Endodermal cell (in vitro differentiated cells): Measurements from ENCODE around the gene SLC25A39. TPM values are rescaled to one million over a fixed set of nuclear protein-coding genes. Genes with fewer than 3 reads are reported as not detected.

Experiments
- DNase-seq: peaks from one replicate; pipeline ENCODE4 v3.0.0-alpha.2; 2017
- H3K27ac ChIP-seq: 2 replicates; pipeline ENCODE4 v1.5.1; 2013; ENCODE audit warnings: mild to moderate bottlenecking, low read depth, low read length, moderate library complexity
- H3K27me3 ChIP-seq: 2 replicates; pipeline ENCODE4 v1.6.1; 2013; ENCODE audit warnings: mild to moderate bottlenecking, low read length, moderate library complexity; ENCODE audit not compliant: insufficient read depth, control insufficient read depth, poor library complexity, severe bottlenecking
- H3K36me3 ChIP-seq: 2 replicates; pipeline ENCODE4 v1.7.0; 2013; ENCODE audit warnings: mild to moderate bottlenecking, low read length, moderate library complexity; ENCODE audit not compliant: control insufficient read depth, insufficient read depth
- H3K4me1 ChIP-seq: one replicate; pipeline ENCODE4 v1.7.0; 2013; ENCODE audit warnings: low read length; ENCODE audit not compliant: control insufficient read depth, insufficient read depth
- H3K4me3 ChIP-seq: 2 replicates; pipeline ENCODE4 v1.5.1; 2013; ENCODE audit warnings: mild to moderate bottlenecking, low read length, moderate library complexity
- H3K9ac ChIP-seq: 2 replicates; pipeline ENCODE4 v1.6.1; 2013; ENCODE audit warnings: mild to moderate bottlenecking, low read length, moderate library complexity; ENCODE audit not compliant: poor library complexity, severe bottlenecking; ENCODE audit errors: extremely low read depth
- H3K9me3 ChIP-seq: 2 replicates; pipeline ENCODE4 v1.6.1; 2013; ENCODE audit warnings: mild to moderate bottlenecking, low read length, moderate library complexity; ENCODE audit not compliant: control insufficient read depth
- H3K27ac Mint-ChIP-seq: 2 replicates; pipeline ENCODE4 v1.8.0; 2020; ENCODE audit warnings: mixed read lengths
- H3K27me3 Mint-ChIP-seq: 2 replicates; pipeline ENCODE4 v1.8.0; 2021; ENCODE audit warnings: mild to moderate bottlenecking, mixed read lengths; ENCODE audit not compliant: insufficient read depth
- H3K36me3 Mint-ChIP-seq: 2 replicates; pipeline ENCODE4 v1.8.0; 2020; ENCODE audit warnings: low read depth, mixed read lengths
- H3K4me1 Mint-ChIP-seq: 2 replicates; pipeline ENCODE4 v1.8.0; 2020; ENCODE audit warnings: mixed read lengths
- H3K4me3 Mint-ChIP-seq: 2 replicates; pipeline ENCODE4 v1.8.0; 2020; ENCODE audit warnings: mild to moderate bottlenecking, moderate library complexity, mixed read lengths
- H3K9me3 Mint-ChIP-seq: 2 replicates; pipeline ENCODE4 v1.8.0; 2020; ENCODE audit warnings: mild to moderate bottlenecking, mixed read lengths
- WGBS, 2 experiments: methylation state at CpG; one replicate each; pipeline versions ENCODE4 v1.1.5 to v1.1.7; 2013; ENCODE audit warnings: missing lambda C conversion rate in 2 of 2, mixed read lengths in 1 of 2; ENCODE audit not compliant: insufficient coverage in 1 of 2, insufficient read length in 1 of 2; 5-methylcytosine and 5-hydroxymethylcytosine counted together
- total RNA-seq, 2 donors: library from RNA; stranded (reverse); fragmentation: NEBNext Ultra II Directional in 1 of 2; extraction: Animal tissue kit (Norgen Biotek cat#: 25700) in 1 of 2; gene quantifications; 2 replicates in 1 of 2; 3 replicates in 1 of 2; pipeline ENCODE4 v1.2.1, GENCODE V29; 2021
- TF ChIP-seq, protein P1 (sequence below): fragments of 200-600 bp; sonication (generic); conservative IDR thresholded peaks from 2 replicates; pipeline ENCODE4 v1.5.0; 2021; ENCODE audit warnings: antibody characterized with exemption, mild to moderate bottlenecking

The SLC25A39 gene
- total RNA-seq, 2 donors from 2014 or later, result 191 to 201 TPM

DNA sequence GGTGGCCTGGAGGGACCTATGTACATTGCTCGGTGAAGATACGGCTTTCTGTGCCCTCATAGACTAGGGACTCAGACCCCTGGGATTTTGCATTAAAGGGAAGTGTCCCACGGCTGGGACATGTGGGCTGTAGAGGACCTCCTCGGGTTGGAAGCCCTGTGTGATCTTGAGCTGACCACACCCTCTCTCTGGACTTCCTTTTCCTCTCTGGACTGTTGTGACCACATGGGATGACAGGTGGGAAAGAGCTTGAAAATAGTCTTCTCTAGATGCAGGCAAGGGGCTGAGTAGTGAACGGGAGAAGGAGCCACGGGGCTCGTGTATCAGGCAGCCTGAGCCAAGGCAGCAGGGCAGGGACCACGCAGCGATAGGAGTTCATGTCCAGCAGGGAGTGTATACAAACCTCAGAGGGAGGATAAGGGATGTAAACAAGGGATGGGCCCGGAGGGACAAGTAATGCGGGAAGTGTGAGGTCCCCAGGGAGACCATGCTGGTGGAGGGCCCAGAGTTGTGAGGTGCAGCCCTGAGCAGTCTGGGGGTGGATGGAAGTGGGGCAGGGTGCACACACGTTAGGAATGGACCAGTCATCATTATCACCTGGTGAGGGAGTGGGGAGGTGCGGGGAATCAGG, 52.2 kb downstream of the SLC25A39 start:
- WGBS, 2 experiments, result 74 to 87% methylated on average over 9 to 13 of the region's 13 CpGs
- Histone ChIP-seq H3K27ac (no peak overlapping the region), H3K36me3 (no peaks in the 10 kb centered on the region), H3K27me3 (no peaks in the 10 kb centered on the region), H3K4me3 (no peak overlapping the region), H3K9me3 (no peaks in the 10 kb centered on the region), H3K4me1 (peaks cover 3% of the 10 kb centered on the region), H3K9ac (no peak overlapping the region)
- Mint-ChIP-seq H3K4me3 (no peak overlapping the region), H3K27me3 (peaks cover 3% of the 10 kb centered on the region), H3K9me3 (no peaks in the 10 kb centered on the region), H3K27ac (no peak overlapping the region), H3K36me3 (no peaks in the 10 kb centered on the region), H3K4me1 (peaks cover 17% of the 10 kb centered on the region)
- DNase-seq, result no peak
- TF ChIP-seq, protein P1, sequence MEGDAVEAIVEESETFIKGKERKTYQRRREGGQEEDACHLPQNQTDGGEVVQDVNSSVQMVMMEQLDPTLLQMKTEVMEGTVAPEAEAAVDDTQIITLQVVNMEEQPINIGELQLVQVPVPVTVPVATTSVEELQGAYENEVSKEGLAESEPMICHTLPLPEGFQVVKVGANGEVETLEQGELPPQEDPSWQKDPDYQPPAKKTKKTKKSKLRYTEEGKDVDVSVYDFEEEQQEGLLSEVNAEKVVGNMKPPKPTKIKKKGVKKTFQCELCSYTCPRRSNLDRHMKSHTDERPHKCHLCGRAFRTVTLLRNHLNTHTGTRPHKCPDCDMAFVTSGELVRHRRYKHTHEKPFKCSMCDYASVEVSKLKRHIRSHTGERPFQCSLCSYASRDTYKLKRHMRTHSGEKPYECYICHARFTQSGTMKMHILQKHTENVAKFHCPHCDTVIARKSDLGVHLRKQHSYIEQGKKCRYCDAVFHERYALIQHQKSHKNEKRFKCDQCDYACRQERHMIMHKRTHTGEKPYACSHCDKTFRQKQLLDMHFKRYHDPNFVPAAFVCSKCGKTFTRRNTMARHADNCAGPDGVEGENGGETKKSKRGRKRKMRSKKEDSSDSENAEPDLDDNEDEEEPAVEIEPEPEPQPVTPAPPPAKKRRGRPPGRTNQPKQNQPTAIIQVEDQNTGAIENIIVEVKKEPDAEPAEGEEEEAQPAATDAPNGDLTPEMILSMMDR, result no peak

Other genes with a start within 250 kb of the SLC25A39 start
- gene HDAC5, start 201.2 kb downstream of the SLC25A39 start, total RNA-seq, result 10 to 100 TPM; 36.9 to 64.6 TPM
- gene HROB, start 182.9 kb downstream of the SLC25A39 start, total RNA-seq, result 10 to 100 TPM; 20.9 to 23.4 TPM
- gene ASB16, start 154.1 kb downstream of the SLC25A39 start, total RNA-seq, result under 1 TPM in 1 of 2 donors, not detected in 1; 0.53 TPM
- 10 to 100 TPM; 28.8 to 33.1 TPM for gene TMUB2, start 137.9 kb downstream of the SLC25A39 start, total RNA-seq
- 100 to 1,000 TPM; 118 to 144 TPM for gene ATXN7L3, start 124.9 kb downstream of the SLC25A39 start, total RNA-seq
- gene UBTF, start 105.1 kb downstream of the SLC25A39 start, total RNA-seq, result 10 to 100 TPM; 62.0 to 89.9 TPM
- gene SLC4A1, start 56.7 kb downstream of the SLC25A39 start, total RNA-seq, result under 1 TPM in 1 of 2 donors, not detected in 1; 0.04 TPM
- 1 to 10 TPM; 1.0 to 2.1 TPM for gene RUNDC3A, start 16.2 kb downstream of the SLC25A39 start, total RNA-seq
- gene GRN, start 20.5 kb upstream of the SLC25A39 start, total RNA-seq, result 100 to 1,000 TPM; 178 to 205 TPM
- 10 to 100 TPM; 45.7 to 51.9 TPM for gene FAM171A2, start 39.0 kb upstream of the SLC25A39 start, total RNA-seq
- 1 to 10 TPM; 5.2 to 8.5 TPM for gene ITGA2B, start 64.8 kb upstream of the SLC25A39 start, total RNA-seq
- gene GPATCH8, start 178.6 kb upstream of the SLC25A39 start, total RNA-seq, result 10 to 100 TPM; 49.9 to 55.2 TPM
- 10 to 100 TPM; 20.6 to 21.9 TPM for gene FZD2, start 232.7 kb upstream of the SLC25A39 start, total RNA-seq